H1 (cell line): ENCODE data around the gene DEDD. TPM values are rescaled to one million over a fixed set of nuclear protein-coding genes. Genes with fewer than 3 reads are reported as not detected.

Experiments used
- CBX8 ChIP-seq: fragments of 300-800, 300-1000 bp; sonication (generic); IDR thresholded peaks from 2 replicates; pipeline ENCODE4 v1.7.1; 2016; ENCODE audit warnings: low read depth, low read length, borderline replicate concordance
- EZH2 ChIP-seq: fragments of 200-600 bp; sonication (generic); IDR thresholded peaks from 2 replicates; pipeline ENCODE4 v1.7.1; 2012; ENCODE audit warnings: low read depth, mild to moderate bottlenecking, moderate library complexity, low read length, inconsistent platforms; ENCODE audit not compliant: severe bottlenecking
- GABPA ChIP-seq: IDR thresholded peaks from 2 replicates; pipeline ENCODE4 v1.6.1; 2011; ENCODE audit warnings: mild to moderate bottlenecking, low read length, moderate library complexity, borderline replicate concordance; ENCODE audit not compliant: insufficient read depth
- JUND ChIP-seq: IDR thresholded peaks from 2 replicates; pipeline ENCODE4 v1.6.1; 2011; ENCODE audit warnings: mild to moderate bottlenecking, improper control_type of control experiment, low read length
- KDM4A ChIP-seq: IDR thresholded peaks from one replicate; pipeline ENCODE4 v1.7.1; 2012; ENCODE audit warnings: low read depth, mild to moderate bottlenecking, moderate library complexity, low read length, inconsistent platforms; ENCODE audit not compliant: severe bottlenecking
- NANOG ChIP-seq: IDR thresholded peaks from 2 replicates; pipeline ENCODE4 v1.6.1; 2011; ENCODE audit warnings: low read length, low read depth, mild to moderate bottlenecking, inconsistent platforms; ENCODE audit not compliant: insufficient read depth, poor library complexity, severe bottlenecking
- NRF1 ChIP-seq: IDR thresholded peaks from 2 replicates; pipeline ENCODE4 v1.6.1; 2011; ENCODE audit warnings: mild to moderate bottlenecking, low read depth, low read length, improper control_type of control experiment
- POLR2A ChIP-seq, 2 experiments: IDR thresholded peaks; 1 replicate in 1 of 2; 2 replicates in 1 of 2; pipeline ENCODE4 v1.6.1; 2011; ENCODE audit warnings: low read depth in 2 of 2, low read length in 2 of 2, mild to moderate bottlenecking in 2 of 2; ENCODE audit errors: control extremely low read depth in 1 of 2
- POU5F1 ChIP-seq: IDR thresholded peaks from 2 replicates; pipeline ENCODE4 v1.6.1; 2011; ENCODE audit warnings: low read depth, mild to moderate bottlenecking, low read length, moderate library complexity
- RNF2 ChIP-seq: fragments of 200-900, 300-1000 bp; sonication (generic); IDR thresholded peaks from 2 replicates; pipeline ENCODE4 v1.7.1; 2016; ENCODE audit warnings: borderline replicate concordance, low read depth, mild to moderate bottlenecking, antibody characterized with exemption, low read length; ENCODE audit not compliant: poor library complexity, severe bottlenecking; ENCODE audit errors: missing control alignments
- RXRA ChIP-seq: IDR thresholded peaks from 2 replicates; pipeline ENCODE4 v1.6.1; 2011; ENCODE audit warnings: low read depth, mild to moderate bottlenecking, low read length, moderate library complexity; ENCODE audit not compliant: insufficient read depth
- SIN3A ChIP-seq, 2 experiments: IDR thresholded peaks in 1 of 2; conservative IDR thresholded peaks in 1 of 2; 2 replicates each; pipeline ENCODE4 v1.6.1; 2011 to 2012; ENCODE audit warnings: low read length in 2 of 2, improper control_type of control experiment in 1 of 2, low read depth in 1 of 2, mild to moderate bottlenecking in 1 of 2
- TCF12 ChIP-seq: IDR thresholded peaks from 2 replicates; pipeline ENCODE4 v1.6.1; 2011; ENCODE audit warnings: low read depth, mild to moderate bottlenecking, low read length
- ZNF274 ChIP-seq: IDR thresholded peaks from 2 replicates; pipeline ENCODE4 v1.7.0; 2012; ENCODE audit warnings: low read length, borderline replicate concordance; ENCODE audit errors: extremely low read depth
- polyA plus RNA-seq, 7 experiments: library from polyadenylated mRNA; depleted of rRNA in 3 of 7; stranded (reverse) in 5 of 7; unstranded in 2 of 7; fragments of >200 nt in 5 of 7; fragments of 200-250 nt in 2 of 7; gene quantifications; 1 replicate in 5 of 7; 2 replicates in 1 of 7; 4 replicates in 1 of 7; pipeline versions ENCODE4 v1.2.1 to v1.2.3, GENCODE V29; 2011 to 2013; ENCODE audit warnings: missing spikeins in 2 of 7, mixed read lengths in 2 of 7
- total RNA-seq: library from RNA; stranded (reverse); fragmentation: NEBNext Ultra II Directional; extraction: Animal tissue kit (Norgen Biotek cat#: 25700); gene quantifications from 2 replicates; pipeline ENCODE4 v1.2.1, GENCODE V29; 2021
- TF ChIP-seq, protein P1 (sequence below): IDR thresholded peaks from 2 replicates; pipeline ENCODE4 v1.6.1; 2011; ENCODE audit warnings: low read depth, mild to moderate bottlenecking, low read length; ENCODE audit not compliant: insufficient read depth

DEDD gene
- total and polyA plus RNA-seq, 2 of the 8 experiments (the other 6 are each of a cell fraction or from before 2014, with no cell fraction given): 42.6 to 55.9 TPM

DNA sequence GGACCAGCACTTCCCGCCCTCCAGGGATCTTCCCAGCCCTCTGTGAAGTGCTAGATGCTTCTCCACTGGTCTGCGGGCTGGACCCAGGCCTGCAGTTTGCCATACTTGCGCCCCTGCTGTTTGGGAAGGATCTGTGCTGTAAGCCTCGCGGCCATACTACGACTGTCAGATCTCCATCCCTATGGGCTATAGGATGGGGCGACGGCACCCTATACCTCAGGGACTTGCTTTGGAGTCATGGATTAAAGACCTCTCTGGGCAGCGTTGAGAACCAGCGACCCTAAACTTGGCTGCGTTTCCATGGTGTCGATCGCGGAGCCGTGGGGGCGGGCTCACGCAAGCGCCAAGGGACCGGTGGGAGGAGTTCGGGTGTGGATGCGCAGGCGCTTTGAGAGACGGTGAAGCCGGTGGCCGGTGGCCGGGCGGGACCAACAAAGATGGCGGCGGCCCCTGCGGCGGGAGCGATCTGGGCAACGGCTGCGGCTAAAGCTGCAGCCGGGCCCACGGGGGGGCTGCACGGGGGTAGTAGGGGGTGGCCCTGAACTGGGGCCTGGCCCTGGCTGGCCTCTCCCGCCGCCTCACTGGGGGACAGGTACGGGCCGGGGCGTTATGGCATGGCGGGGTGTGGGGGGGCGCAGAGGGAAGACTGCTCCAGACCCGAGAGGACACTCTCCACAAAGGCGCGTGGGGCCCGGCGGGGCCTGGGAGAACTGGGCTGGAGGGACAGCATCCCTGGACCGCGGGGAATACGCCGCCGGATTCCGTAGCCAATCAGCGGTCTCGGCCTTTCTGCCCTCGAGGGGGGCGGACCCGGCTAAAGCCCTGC is 26.8 kb upstream of the DEDD start, which contains the start of gene USP21 (continued):
- no peak for TF ChIP-seq RXRA
- TF ChIP-seq, protein P1, sequence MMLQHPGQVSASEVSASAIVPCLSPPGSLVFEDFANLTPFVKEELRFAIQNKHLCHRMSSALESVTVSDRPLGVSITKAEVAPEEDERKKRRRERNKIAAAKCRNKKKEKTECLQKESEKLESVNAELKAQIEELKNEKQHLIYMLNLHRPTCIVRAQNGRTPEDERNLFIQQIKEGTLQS: no peak
- TF ChIP-seq SIN3A (conservative IDR thresholded peaks at IDR 0.05 in 1 of 2, IDR thresholded peaks at IDR 0.05 in 1 of 2; ENCODE audit: low read depth in 1 of 2, low read length in 2 of 2): peak; percentile 28 to 53; a peak in 2 of 4 replicates
- no peak for TF ChIP-seq KDM4A
- no peak for TF ChIP-seq TCF12
- no peak for TF ChIP-seq ZNF274
- no peak for TF ChIP-seq NANOG
- TF ChIP-seq JUND: no peak
- no peak for TF ChIP-seq RNF2
- no peak for TF ChIP-seq CBX8
- TF ChIP-seq GABPA: no peak
- TF ChIP-seq NRF1: peak; percentile 99
- no peak for TF ChIP-seq POU5F1
- peak in 1 of 2 experiments; percentile 34; a peak in 2 of 3 replicates for TF ChIP-seq POLR2A (IDR thresholded peaks at IDR 0.05; ENCODE audit: control extremely low read depth in 1 of 2, low read depth in 2 of 2, low read length in 2 of 2)
- no peak for TF ChIP-seq EZH2
